Ecto neural progenitor cell (in vitro differentiated cells): ENCODE measurements around the gene AKT3.

Source experiments
- DNase-seq: peaks from one replicate; pipeline ENCODE4 v3.0.0-alpha.2; 2018; ENCODE audit warnings: low spot score

The AKT3 gene

DNA sequence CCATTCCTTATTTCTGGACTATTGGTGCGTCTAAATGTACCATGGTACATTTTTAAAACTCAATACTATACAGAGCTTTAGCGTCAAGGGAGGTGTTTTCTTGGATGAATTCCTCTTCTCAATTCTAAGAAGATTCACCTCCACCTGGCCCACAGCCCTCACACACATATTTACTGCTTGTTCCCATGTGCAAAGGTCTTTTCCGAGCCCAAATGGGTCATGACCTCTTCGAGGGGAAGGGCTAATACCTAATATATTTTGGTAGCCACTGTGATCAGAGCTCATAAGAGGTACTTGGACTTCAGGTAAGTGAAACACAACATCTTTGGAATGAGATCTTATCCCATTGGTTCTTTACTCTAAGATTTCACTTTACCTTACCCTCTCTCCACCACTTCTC, 388.3 kb downstream of the AKT3 start:
- DNase-seq = no peak

DNA sequence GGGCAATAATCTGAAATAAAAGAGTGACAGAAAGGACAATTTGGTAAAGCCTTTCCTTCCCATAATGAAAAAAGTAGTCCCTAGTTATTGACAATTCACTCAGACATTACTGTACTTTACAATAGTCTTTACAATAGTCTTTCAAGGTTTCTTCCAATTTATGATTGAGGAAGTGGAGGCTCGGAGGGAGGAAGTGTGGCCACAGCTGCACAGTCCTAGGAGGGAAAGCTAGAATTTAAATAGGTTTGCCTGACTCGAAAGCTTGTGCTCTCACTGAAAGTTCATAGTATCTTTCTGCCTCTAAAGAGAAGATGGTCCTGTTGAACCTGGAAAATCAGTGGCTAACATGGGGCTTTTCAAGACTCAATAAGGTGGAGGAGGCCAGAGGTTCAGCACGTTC, 391.0 kb downstream of the AKT3 start:
- DNase-seq = no peak

DNA sequence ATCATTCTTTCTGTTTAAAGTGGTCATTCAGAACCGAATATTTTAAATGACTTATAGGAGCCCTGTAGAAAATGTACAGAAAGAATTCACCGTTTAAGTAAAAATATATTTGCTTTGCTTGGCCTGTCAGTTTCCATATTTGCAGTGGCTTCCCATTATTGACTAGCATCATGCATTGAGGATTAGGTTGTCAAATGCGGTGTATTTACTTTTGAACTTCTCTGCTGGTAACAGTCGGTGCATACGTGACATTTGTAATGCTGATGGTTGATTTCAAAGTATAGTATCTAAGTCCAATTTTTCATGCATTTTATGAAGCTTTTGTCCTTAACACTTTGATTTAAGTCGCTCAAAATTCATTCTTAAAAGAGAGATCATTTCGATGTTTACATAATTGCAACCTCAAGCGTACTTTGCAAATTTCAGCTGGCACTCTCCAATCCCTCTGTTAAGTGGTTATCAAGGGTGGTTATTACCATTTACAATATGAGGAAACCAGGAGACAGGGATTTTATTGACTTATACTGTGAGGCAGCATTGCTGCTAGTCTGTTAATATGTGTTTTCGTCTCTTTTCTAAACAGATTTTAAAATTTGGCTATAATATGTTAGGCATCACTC, 392.6 kb downstream of the AKT3 start:
- DNase-seq = no peak

DNA sequence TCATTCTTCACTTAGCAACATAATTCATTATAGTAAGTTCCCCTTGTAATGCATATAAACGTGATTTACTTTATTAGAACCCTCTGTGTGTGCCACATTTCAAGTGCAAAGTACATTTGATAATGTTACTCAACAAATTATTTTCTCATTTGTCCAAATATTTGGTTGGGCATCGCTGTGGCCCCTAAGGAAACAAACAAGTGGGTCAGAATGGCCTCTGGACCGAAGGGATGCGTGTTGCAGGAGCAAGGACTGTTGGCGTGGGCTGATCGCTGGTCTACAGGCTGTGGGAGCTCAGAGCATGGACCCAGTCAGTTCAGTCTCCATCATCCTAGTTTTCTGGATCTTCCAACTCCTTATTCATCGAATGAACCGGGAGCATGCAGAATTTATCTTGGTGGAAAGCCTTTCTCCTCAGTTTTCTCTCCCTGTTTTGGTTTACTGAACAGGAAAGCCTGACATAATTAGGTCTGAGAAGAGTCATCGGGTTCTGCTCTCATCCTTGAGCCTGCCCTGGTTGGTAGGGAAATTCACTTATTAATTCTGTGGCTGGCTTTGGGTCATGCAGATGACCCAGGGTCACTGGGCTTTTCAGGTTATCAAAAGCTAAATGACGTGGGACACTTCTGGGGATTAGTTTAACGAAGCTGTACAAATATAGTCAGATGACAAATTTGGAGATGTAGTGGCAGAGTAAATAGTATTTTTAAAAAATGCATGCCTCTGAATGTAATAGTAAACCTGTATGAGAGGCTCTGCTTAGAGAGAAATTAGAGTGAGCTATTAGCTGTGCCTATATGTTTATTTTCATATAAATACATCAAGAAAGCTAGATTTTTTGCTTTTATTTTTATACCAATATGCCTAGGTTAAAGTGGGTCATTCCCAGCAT, 394.0 kb downstream of the AKT3 start:
- DNase-seq = no peak

DNA sequence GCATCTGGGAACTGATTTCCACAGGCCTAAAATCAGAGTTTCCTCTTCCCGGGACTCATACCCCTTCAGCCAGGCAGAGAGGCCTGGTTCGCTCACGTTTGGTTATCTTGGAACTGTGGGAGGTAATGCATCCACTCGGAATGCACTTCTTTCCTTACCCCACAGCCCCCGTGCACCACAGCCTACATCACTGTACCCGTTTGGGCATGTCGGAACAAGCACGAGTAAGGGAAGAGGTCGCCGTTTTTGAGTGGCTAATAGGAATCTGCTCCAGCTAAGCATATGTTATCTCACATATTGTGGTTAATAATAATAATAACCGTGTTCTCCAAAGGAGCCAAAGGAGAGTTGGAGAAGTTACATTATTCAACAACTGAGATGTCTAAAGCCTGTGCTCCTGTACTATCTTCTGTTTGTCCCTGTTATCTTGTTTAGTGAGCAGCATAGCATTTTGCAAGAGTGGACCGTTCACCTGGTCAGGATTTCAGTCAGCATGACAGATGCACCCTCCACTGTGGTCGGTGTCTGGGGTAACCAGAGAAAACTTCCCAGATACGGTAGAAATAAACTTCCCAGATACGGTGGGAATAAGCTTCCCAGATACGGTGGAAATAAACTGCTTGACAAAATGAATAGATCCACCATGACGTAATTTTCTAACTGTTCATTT, 395.6 kb downstream of the AKT3 start:
- no peak for DNase-seq

DNA sequence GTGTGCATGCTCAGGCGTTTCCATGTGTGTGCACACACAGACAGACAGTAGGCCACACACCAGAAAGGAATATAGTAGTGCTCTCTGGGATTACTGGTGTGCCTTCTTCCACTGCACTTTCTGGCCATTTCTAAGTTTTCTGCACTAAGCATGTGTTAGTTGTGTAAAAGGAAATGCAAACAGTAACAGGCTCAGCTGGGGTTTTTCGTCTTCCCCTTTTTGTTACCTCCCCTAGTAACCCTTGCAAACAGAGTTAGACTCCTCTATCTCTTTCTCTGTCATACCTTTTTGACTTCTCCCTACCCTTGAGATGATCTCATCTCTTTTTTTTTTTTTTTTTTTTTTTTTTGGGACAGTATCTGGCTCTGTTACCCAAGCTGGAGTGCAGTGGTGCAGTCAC, 398.0 kb downstream of the AKT3 start:
- no peak for DNase-seq

DNA sequence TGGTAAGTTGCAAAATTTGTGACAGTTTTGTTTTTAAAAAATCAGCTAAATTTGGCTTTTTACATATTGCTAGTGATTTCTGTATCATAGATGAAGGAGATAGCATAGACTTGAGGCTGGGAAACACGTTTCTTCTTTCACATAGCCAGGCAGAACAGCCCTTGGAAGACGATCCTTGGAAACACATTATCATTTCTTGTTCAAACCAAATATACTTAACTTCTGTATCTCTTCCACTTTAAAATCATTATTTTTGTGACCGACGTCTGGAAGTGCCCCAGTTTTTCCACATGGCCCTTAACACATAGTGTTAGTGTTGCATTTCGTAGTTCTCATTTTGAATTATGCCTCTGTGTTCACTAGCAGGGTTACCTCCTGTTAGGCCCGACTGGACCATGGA, 400.7 kb downstream of the AKT3 start:
- DNase-seq = no peak

DNA sequence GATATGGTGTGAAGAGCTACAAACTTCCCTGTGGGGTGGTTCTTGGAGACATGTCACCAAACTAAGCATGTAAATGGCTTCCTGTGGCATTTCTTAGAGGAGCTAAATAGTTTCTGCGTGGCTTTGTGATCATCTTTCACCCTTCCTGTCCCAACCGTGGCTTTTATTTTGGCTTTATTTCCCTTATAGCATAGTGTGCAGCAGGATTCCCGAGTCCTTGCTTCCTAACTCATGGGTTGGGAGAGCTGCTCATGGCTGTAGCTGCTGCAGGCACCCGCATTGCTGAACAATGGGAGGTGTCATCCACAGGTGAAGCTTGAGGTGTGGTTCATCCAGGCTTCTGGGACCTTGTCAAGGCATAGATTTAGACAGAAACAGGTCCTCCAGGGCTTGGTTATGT, 402.2 kb downstream of the AKT3 start:
- DNase-seq = no peak

DNA sequence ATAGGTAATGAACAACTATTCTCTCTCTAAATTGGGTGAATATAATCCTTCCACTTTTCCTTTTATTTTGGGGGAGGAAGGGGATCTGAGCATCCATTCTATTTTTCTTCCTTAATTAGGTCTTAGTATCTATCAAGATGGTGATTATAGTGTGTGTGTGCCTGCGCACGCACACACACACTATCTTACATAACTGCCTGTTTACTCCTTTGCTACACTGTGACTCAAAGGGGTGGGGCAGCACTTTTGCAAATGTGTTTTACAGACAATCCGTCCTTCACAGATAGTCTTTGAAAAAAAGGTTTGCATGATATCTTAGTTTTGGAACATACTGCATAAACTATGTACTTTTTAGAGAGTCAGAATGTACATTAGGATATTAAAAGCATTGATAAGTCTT, 402.7 kb downstream of the AKT3 start:
- DNase-seq = no peak

DNA sequence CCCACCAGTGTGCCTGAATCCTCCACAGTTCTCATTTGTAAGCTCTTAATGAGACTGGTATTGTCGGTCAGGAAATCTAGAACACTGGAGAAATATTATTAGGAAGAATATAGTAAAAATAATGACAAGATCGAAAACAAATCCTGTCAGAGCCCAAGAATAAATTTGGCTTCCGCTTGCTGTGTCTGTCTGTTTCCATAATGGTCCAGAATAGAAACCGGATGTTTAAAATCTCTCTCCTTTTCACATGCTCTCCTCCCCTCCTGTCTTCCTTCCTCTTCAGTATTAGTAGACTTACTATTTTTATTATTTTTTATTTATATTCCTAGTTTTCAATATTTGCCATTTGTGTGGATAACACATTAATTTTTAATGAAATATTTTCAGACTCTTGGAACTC, 406.5 kb downstream of the AKT3 start:
- no peak for DNase-seq

DNA sequence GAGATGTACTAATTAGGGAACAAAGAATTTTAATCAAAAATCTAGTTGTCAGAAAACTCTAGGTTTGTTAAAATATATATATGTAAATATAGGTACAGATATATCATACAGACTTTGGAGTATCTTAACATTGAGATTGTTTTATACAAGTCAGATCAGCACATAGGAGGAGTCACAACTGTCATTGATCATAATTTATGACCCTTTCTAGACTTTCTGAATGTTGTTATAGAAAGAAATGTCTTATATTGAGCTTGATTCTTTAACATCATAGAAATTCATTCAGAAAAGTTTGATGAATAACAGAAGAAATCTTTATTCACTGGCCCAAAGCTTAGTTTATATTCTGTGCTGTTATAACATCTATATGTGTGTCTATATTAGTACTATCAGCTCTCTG, 408.4 kb downstream of the AKT3 start:
- no peak for DNase-seq

DNA sequence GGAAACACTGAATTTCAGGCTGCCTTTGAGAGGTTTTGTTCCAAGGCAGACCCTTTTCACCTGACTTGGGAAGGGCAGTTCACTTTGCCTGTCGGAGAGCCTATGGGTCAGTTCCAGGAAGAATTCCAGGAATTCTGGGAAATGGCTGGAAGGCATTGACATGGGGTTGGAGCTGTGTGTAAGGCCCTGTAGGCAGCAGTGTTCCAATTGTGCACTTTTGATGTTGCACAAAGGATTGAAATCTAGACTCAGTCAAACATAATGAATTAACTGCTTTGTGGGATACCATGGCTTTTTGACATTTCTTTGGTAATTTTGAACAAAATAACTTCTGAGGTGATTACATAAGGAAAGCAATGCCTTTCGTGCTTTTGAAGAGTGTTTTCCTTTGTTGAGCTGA, 409.6 kb downstream of the AKT3 start:
- no peak for DNase-seq

DNA sequence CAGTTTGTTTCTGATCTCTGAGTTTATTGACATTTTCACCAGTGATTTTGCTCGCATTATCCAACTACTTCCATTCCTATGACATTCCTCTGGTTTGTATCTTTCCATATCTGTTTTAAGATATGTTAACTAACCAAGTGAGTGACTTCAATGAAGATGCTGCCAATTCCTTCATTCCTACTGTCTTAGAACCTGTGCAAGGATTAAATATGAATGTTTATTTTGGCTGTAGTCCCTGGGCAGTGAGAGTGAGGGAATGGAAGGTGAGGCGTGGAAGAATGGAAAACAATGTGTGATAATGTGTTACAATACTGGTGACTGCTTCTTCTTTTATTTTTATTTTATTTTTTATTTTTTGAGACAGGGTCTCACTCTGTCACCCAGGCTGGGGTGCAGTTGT, 411.2 kb downstream of the AKT3 start:
- no peak for DNase-seq
